Measurements from ENCODE around the gene CCDC90B. TPM values are rescaled to one million over a fixed set of nuclear protein-coding genes. Genes with fewer than 3 reads are reported as not detected.

CCDC90B gene
- total RNA-seq, 2 donors from 2014 or later = 18.0 to 18.5 TPM

GRCh38 chr11:83285151-83285770, 906 bp downstream of the CCDC90B start:
- H3K4me3 ChIP-seq = peak overlapping the region; percentile 86
- ATAC-seq (ENCODE audit: insufficient number of reproducible peaks, low FRiP score, low read depth) (no peak), DNase-seq (ENCODE audit: low spot score) (no peak)
- peaks cover 20 to 34% of the 10 kb centered on the region in 2 donors for H3K4me1 ChIP-seq (ENCODE audit: control insufficient read depth in 1 of 2, low read depth in 2 of 2)
- TF ChIP-seq CTCF (IDR thresholded peaks at IDR 0.05) = no peak
- no peaks in the 10 kb centered on the region for H3K27me3 ChIP-seq (replicated peaks; ENCODE audit: insufficient read depth)
- H3K36me3 ChIP-seq = no peaks in the 10 kb centered on the region
- no peaks in the 10 kb centered on the region for H3K9me3 ChIP-seq
- H3K27ac ChIP-seq = peak overlapping the region; percentile 95 to 99

GRCh38 chr11:83284501-83285150, 1.5 kb downstream of the CCDC90B start:
- Histone ChIP-seq H3K27ac (peak overlapping the region; percentile 95 to 99), H3K4me1 (ENCODE audit: control insufficient read depth in 1 of 2, low read depth in 2 of 2) (peaks cover 20 to 34% of the 10 kb centered on the region in 2 donors), H3K4me3 (peak overlapping the region; percentile 86), H3K9me3 (no peaks in the 10 kb centered on the region), H3K27me3 (replicated peaks; ENCODE audit: insufficient read depth) (no peaks in the 10 kb centered on the region), H3K36me3 (no peaks in the 10 kb centered on the region)
- no peak for ATAC-seq (ENCODE audit: insufficient number of reproducible peaks, low FRiP score, low read depth)
- no peak for DNase-seq (ENCODE audit: low spot score)
- TF ChIP-seq CTCF (IDR thresholded peaks at IDR 0.05) = no peak

GRCh38 chr11:83282084-83282716, 4.0 kb downstream of the CCDC90B start:
- no peak for TF ChIP-seq CTCF (IDR thresholded peaks at IDR 0.05)
- ATAC-seq (ENCODE audit: insufficient number of reproducible peaks, low FRiP score, low read depth) (no peak), DNase-seq (ENCODE audit: low spot score) (no peak)
- H3K9me3 ChIP-seq = no peaks in the 10 kb centered on the region
- no peak overlapping the region for H3K27ac ChIP-seq
- peaks cover 20 to 34% of the 10 kb centered on the region in 2 donors for H3K4me1 ChIP-seq (ENCODE audit: control insufficient read depth in 1 of 2, low read depth in 2 of 2)
- no peak overlapping the region for H3K4me3 ChIP-seq
- no peaks in the 10 kb centered on the region for H3K27me3 ChIP-seq (replicated peaks; ENCODE audit: insufficient read depth)
- no peaks in the 10 kb centered on the region for H3K36me3 ChIP-seq

- H3K27ac ChIP-seq = no peak overlapping the region
- no peak overlapping the region for H3K4me3 ChIP-seq
- H3K9me3 ChIP-seq = no peaks in the 10 kb centered on the region
- no peaks in the 10 kb centered on the region for H3K27me3 ChIP-seq (replicated peaks; ENCODE audit: insufficient read depth)
- no peak for TF ChIP-seq CTCF (IDR thresholded peaks at IDR 0.05)
- ATAC-seq (ENCODE audit: insufficient number of reproducible peaks, low FRiP score, low read depth) (no peak), DNase-seq (ENCODE audit: low spot score) (no peak)
- H3K36me3 ChIP-seq = no peaks in the 10 kb centered on the region
- H3K4me1 ChIP-seq (ENCODE audit: control insufficient read depth in 1 of 2, low read depth in 2 of 2) = peaks cover 20 to 34% of the 10 kb centered on the region in 2 donors
Observed at GRCh38 chr11:83280256-83280655, 5.9 kb downstream of the CCDC90B start.

GRCh38 chr11:83278351-83278750, 7.8 kb downstream of the CCDC90B start:
- Histone ChIP-seq H3K27me3 (replicated peaks; ENCODE audit: insufficient read depth) (no peaks in the 10 kb centered on the region), H3K4me1 (ENCODE audit: control insufficient read depth in 1 of 2, low read depth in 2 of 2) (peaks cover 8 to 16% of the 10 kb centered on the region in 2 donors), H3K9me3 (no peaks in the 10 kb centered on the region), H3K4me3 (no peak overlapping the region), H3K27ac (no peak overlapping the region), H3K36me3 (no peaks in the 10 kb centered on the region)
- no peak for DNase-seq (ENCODE audit: low spot score)
- ATAC-seq (ENCODE audit: insufficient number of reproducible peaks, low FRiP score, low read depth) = no peak
- TF ChIP-seq CTCF (IDR thresholded peaks at IDR 0.05) = no peak

Data from thoracic aorta (tissue), 2 donors.